Muscle of arm (tissue), 12 donors: ENCODE measurements around the gene SYT17. TPM values are rescaled to one million over a fixed set of nuclear protein-coding genes. Genes with fewer than 3 reads are reported as not detected.
"Not testable (repeated sequence)": the region's sequence is repeated elsewhere in the genome, so short reads cannot be mapped to it uniquely, and the experiment has no call there.

ENCODE experiments used
- DNase-seq: peaks from one replicate; pipeline ENCODE4 v3.0.0-alpha.2; 2013
- polyA plus RNA-seq, 12 donors: library from polyadenylated mRNA; unstranded; fragments of 120-200 nt; gene quantifications; one replicate each; pipeline ENCODE4 v1.2.1, GENCODE V29; 2013; ENCODE audit not compliant: insufficient read length in 12 of 12

SYT17 gene
- polyA plus RNA-seq, 12 donors, result 4.7 to 13.1 (median 5.9) TPM; not detected in 1

DNA sequence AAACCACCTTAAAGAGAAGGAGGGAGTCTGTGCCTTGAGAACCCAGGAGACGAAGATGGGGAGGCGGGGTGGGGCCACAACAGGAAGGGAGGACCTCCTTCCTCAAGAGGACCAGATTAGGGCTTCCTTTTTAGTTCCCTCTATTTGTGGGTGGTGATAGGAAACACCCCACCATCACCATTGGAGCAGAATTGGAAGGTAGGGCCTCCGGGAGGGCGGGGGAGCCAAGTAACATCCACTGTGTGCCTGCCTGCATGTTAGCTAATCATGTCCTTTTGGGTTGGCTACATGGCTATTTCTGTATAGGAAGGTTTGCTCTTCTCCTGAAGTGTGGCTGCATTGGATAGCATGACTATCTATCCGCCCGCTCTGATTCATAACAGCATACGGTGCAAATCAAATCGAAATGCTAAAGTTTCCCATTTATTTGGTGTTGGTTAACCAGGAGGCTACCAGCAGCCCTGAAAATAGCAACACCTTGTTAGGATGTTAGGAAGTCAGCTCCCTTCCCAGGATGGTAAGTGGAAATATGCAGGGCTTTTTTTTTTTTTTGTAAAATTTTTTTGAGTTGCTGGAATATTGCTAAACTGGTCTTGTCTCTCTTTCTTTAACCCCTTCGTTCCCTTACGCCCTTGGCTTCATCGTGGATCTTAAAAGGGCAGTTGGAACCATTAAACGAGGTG, 4.2 kb downstream of the SYT17 start:
- DNase-seq, result no peak

DNA sequence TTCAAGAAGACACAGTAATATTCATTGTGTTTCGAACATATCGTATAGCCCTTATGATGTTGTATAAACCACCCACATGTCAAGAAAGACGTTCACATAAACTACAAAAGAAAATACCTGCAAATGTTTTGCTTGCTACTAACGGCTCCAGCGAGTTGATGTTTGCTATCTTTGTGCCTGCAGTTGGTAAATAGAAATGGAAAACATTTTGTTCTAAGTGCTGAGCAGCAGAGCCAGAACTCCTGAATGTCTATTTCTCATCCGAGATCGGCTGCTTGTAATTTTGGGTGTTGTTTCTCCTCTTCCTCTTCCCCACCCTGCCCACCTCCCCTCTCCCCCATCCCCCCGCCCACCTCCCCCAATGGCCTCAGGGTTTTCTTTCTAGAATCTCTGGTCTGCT, 5.0 kb downstream of the SYT17 start:
- DNase-seq, result no peak

DNA sequence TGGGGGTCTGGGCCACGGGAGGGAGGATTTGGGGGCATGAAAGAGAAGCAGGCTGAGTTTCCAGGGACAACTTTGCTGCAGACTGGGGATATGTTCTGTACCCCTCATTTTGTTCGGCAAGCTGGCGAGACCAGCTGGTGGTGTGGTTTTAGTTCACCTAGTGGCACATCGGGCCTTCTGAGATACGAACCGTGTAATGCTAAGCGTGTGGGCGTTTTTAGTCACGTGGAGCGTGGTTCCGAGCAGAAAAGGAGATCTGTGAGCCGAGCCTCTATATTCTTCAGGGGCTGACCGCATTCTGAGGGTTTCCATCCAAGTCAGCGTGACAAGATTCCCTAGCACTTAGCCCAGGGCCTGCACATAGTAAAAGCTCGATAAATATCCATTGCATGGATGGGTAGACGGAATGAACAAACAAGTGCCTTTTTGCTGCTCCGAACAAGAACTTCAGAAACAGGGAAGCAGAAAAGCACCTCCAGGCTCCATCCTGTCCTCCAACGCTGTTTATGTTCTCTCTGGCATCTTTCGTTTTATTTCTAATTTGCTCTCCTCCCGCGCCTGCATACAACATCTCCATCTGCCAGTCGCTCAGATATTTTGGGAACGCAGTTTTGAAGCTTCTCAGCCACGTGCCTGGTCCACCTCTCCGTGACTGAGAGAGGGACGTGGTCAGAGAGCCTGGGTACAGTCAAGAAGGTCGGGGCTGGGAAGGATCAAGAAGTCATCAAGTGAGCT, 5.8 kb downstream of the SYT17 start:
- DNase-seq, result no peak

DNA sequence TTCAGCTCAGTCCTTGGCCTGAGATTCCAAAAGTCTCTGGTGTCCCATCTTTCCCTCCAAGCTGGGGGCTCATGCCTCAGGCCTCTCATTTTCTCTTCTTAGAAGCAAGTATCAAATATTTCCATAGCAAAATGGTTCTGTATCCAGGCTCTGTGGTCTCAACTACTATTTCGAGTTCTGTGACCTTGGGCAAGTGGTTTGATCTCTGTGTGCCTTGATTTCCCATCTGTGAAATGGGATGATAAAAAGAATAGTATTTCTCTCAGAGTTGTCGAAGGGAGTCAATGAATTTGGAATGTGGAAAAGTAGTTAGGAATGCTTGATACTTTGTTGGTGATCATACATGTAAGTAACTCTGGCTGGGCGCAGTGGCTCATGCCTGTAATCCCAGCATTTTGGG, 6.4 kb downstream of the SYT17 start:
- DNase-seq, result no peak

DNA sequence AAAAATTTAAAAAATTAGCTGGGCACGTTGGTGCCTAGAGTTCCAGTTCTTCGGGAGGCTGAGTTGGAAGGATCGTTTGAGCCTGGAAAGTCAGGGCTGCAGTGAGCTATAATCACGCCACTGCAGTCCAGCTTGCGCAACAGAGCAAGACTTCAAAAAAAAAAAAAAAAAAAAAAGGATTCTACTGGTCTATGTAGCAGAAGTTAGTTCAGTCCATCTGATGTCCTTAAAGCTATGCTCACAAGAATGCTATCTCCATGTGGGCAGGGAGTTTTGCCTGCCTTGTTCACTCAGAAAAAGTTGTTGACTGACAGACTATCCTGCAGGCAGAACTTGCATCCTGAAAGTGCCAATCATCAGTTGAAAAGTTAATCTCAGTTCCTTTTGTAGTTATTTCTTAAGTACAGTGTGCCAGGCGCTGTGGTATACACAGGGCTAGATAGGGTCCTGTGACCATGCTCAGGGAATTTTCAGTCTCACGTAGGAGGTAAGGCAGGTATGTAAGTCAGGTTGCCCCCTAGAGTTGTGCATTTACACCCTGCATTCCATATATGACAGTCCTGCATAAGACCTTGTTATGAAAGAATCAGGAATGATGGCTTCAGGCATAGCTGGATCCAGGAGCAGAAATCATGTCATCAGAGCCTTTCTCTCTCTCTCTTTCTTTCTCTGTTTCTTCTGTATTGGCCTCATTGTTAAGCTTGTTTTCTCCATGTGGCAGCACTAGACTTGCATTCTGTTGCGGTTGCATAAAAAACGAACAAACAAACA, 7.6 kb downstream of the SYT17 start:
- no peak for DNase-seq

DNA sequence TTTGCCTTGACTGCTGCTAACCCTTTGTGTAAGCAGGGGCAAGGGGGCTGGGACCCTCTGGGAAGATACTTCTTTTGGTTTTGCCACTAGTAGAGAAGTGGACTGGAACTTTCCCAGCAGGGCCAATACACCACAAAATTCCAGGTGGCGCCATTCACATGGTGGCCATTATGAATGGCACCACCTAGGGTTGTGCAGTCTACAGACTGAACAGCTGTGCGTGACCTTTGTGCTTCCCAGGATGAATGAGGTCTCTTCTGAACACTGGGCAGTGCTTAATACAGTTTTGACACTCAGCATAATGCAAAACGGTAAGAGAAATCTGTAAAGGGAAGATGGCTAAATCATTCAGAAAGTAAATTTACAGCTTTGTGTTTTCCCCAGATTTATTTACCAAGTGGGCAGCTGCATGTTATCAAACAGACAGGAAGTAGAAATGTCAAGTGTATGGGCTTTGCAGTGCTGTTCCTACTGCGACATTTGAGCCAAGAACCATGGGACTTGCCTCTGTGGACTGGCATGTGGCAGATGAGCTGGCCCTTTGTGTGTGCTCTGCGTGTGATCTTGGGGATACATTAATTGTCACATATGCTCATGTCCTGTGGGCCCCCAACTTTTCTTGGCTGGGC, 9.2 kb downstream of the SYT17 start:
- DNase-seq, result no peak

DNA sequence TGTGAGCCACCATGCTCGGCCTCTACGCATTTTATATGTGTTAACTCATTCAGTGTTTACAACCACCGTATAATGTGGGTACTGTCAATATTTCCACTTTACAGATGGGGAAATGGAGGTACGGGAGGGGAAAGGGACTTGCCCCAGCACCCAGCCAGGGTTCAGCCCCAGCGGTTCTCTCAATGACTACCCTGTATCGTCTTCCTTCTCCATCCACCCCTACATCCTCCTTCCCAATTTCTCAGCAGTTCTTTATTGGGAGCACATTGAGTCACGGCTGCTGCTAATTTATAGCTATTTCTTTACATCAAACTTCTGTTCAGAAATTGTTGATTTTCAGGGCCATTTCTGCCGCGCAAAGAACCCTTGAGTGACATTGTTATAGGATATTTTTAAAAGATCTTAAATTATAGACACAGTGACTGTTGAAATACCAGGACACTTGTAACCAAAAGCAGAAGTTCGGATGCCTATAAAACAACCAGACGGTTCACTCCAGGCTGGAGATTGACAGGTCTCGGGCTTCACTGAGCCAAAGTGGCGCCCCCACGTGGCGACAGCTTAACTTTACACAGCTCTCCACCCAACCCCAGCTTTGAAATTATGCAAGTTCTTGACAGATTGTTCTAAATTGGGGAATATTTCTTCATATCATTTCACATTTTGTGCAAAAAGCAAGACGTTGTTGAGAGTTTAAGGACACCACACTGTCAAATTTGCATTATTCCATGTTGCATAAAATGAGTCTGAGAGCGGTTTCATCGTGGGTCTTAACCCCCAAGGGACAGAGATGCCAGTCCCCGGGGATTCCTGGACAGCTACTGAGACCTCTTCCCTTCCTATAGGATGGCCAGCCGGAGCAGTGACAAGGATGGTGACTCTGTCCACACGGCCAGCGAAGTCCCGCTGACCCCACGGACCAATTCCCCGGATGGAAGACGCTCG, 11.8 kb downstream of the SYT17 start:
- peak; percentile 43 for DNase-seq

DNA sequence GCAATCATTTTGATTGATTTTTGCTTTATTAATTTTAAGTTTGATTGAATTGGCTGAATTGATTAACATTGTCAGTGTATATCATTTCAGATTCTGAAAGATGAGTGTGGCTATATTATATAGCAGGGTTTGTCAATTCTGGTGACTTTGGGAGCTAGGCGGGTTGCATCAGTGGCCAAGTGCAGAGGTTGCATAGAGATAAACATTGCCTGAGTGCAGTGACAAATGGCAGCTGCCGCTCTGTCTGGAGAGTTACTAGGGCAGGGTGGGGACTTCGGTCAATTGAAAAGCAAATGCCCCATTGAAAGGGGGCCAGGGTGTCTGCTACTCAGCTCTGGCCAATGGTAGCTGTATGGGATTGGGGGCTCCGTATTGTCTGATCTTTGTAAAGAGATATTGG, 12.7 kb downstream of the SYT17 start:
- no peak for DNase-seq

DNA sequence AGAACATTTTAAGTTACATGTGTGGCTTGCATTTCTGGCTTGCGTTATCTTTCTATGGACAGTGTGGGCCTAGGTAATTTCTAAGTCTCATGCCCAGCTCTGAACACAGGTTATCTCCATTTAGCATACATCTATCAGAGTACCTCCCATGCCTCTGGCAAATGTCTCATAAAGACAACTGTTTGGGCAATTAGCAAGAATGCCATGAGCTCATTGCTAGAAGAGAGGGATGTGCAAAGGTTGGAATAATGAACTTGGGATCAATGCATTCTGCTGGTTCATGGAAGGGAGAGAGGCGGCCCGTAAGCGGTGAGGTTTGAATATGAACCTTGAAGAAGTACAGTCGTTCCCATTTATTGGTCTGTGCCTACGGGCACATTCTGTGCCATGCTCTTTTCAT, 14.4 kb downstream of the SYT17 start:
- DNase-seq, result no peak

DNA sequence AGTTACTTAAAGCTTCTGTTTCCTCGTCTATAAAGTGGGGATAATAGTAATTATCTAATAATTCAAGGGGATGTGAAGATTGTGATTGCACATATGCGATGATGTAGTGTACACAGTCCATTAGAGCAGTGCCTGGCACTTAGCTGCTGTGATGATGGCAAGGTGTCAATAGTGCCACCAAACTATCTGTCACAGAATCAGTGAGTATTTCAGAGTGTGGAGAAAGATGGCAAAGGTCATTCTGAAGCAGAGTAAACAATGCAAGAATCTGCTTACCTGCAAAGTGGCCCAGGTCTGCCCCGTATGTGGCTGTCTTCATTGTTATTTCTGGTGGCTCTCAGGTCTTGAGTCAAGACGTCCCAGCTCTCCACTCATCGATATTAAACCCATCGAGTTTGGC, 15.1 kb downstream of the SYT17 start:
- no peak for DNase-seq

DNA sequence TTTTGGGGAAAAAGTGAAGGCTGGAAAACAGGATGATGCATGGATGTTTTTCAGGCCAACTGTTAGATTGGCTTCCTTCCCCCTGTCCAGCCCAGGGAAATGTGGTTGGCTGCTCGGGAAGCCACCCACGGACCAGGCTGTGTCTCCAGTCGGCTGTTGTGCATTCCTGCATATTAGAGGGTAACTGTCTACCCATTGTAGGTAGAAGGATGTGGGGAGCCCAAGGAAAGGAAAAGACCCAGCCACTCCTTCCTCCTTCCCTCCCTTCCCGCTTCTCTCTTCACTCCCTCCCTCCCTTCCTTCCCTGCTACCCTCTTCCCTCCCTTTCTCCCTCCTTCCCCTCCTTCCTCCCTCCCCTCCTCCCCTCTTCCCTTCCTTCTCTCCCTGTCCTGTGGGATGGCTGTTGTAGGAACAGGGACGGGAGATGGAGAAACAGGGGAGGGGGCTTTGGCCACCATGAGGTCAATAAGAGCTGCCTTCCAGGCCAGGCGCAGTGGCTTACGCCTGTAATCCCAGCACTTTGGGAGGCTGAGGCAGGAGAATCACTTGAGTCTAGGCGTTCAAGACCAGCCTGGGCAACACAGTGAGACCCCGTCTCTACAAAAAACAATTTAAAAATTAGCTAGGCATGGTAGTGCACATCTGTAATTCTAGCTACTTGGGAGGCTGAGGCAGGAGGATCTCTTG, 16.9 kb downstream of the SYT17 start:
- no peak for DNase-seq

DNA sequence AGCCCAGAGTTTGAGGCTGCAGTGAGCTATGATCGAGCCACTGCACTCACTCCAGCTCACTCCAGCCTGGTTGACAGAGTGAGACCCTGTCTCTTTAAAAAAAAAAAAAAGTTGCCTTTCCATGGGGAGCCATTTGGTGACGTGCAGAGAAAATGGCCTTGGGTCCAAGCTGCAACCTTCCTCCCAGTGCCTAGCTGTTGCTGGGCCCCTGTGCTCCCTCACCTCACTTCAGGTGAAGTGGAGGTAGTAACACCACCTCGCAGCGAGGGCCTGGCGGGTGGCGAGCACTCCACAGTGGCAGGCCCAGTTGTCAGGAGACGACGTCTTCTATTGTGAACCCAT, 17.4 kb downstream of the SYT17 start:
- DNase-seq, result no peak

DNA sequence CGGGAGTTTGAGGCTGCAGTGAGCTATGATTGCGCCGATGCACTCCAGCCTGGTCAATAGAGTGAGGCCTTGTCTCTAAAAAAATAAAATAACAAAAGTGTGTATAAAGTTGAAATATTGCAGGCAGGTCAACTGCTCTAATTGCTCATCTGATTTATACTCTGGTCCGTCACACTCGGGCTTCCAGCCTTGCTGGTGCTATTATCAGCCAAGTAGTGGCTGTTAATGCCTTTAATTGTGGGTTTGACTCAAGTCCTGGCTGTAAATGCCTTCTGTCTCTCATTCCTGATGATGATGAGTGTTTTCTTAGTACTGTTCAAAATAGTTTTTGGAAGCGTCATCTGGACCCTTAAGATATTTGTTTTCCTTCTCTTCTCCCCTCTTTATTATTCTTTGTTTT, 18.4 kb downstream of the SYT17 start:
- no peak for DNase-seq

DNA sequence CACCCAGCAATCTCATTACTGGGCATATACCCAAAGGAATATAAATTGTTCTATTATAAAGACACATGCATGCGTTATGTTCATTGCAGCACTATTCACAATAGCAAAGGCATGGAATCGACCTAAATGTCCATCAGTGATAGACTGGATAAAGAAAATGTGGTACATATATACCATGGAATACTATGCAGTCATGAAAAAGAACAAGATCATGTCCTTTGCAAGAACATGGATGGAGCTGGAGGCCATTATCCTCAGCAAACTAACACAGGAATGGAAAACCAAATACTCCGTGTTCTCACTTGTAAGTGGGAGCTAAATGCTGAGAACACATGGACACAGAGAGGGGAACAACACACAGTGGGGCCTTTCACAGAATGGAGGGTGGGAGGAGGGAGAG, 19.9 kb downstream of the SYT17 start:
- DNase-seq, result not testable (repeated sequence)

DNA sequence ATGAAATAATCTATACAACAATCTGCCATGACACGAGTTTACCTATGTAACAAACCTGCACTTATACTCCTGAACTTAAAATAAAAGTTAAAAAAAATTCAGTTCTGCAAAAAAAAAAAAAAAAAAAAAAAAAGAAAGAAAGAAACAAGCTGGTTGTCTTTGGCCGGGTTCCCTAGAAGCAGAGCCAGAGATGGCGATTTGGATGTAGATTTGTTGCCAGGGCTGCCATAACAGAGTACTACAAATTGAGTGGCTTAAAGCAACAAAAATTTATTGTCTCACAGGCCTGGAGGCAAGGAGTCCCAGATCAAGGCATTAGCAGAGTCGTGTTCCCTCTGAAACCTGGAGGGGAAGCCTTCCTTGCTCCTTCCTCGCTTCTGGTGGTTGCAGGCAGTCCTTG, 20.4 kb downstream of the SYT17 start:
- no peak for DNase-seq

DNA sequence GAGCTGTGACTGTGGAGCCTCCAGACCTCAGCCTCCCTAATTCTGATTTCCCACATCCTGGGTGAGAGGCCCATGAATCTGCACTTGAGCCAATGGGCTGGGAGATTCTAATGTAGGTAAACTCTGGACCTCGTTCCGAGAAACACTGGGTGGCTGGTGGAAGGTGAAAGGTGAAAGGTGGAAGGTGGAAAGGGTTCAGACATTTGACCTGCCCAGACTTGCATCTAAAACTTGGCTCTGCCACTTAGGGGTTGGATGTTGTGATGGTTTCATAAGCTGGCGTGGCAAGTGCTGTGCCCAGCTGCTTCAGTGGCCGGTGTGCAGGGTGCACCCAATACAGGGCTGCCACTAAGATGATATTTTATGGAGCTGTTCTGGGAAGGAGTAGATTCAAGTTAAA, 24.8 kb downstream of the SYT17 start:
- no peak for DNase-seq

DNA sequence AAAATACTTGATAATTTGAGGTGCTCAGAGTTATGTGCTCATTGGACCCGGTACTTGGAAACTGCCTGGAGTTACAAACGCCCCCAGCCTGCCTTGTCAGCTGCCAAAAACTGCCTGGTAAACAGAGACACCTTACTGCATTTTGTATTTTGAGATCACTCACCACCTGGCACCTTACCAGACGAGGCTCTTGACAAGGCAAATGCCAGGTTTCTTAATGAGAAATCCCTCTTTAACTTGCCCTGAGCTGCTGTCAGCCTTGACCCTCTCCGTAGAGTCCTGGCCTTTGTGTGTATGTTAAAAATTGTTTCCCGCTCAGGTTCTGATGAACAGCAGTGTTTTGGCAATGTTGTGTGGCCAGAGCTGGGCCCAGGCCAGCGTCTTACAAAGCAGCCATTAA, 28.8 kb downstream of the SYT17 start:
- no peak for DNase-seq

DNA sequence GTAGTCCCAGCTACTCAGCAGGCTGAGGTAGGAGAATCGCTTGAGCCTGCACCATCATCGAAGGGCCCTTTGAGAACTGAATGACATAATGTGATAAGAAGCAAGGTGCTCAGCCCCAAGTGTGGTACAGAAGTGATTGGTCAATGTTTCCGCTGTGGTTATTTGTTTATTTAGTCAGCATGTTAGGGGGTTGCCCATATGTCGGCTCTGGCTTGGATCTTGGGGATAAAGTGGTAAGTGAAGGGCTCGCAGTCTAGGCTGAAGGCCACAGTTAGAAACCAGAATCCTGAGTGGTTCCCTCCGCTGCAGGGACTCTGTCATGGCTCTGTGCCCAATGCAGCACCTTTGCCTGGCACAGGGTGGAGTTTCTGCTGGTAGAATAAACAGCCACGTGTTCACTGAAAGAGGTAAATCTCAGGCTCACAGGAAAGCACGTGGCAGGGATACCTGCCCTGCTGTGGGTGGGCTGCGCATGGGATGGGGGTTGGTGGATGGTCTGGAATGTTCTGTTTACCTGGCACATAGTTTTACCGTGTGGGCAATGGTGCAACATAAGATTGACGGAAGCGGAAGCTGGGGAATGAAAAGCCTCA, 35.4 kb downstream of the SYT17 start:
- no peak for DNase-seq

DNA sequence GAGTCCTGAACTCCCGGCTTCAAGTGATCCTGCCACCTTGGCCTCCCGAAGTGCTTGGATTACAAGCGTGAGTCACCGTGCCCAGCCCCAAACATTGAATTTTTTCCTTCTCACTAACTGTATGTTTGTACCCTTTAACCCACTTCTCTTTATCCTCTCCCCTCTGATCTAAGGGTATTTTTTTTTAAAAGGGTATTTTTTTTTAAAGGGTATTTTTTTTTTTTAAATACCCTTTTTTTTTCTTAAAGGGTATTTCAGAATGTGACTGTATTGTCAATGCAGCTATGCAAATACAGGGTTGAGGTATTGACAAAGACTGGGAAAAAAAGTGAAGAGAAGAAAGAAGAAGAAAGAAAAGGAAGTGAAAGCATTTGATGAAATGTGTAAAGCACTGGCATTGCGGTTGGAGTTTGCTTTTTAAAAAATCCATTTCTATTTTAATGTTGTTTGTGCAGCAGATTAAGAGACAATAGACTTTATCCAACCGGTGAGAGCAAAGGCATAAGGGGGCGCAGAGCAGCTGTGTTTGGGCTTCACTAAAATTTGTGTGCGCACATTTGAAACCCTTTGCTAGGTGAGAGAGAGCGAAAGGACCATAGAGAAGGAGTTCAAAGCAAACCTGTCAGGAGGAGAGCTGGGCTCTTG, 42.4 kb downstream of the SYT17 start:
- DNase-seq, result no peak

DNA sequence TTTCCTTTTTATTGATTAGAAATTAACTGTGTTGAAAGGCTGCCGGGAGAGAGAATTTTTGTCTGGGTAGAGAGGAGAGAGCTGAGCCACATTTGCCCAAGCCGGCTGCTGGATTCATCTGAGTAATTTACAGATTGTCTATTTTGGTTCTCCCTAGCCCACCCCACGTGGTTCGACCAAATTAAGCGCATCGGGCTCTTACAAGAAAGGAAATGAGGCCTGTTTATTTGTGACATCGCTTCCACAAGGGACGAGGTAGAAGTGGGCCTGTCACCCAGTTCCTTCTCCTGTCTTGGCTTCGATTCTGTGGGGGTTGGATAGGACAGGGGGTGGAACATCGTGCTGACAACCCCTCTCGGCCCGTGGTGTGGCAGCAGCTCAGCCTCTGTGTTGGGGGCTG, 42.9 kb downstream of the SYT17 start:
- no peak for DNase-seq
